Measurements from ENCODE around the gene AGTPBP1.

DNA sequence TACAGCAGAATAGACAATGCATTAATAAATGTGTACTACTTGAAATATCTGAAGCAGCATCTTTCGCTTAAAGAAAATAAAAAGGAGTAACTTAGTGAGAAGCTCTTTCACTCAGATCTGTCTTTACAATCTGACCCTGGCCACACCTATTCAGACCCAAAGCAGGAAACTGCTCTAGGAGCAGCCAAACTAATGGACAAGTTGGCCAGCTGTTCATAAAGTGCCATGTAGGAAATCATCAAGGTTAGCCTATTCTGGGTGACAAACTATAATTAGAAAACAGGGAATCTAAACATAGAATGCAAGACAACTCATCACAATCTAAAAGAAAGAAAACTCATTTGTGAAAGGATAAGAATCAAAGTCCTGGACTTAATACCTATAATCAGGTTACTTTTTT, 101.3 kb downstream of the AGTPBP1 start:
- TF ChIP-seq, protein P1, sequence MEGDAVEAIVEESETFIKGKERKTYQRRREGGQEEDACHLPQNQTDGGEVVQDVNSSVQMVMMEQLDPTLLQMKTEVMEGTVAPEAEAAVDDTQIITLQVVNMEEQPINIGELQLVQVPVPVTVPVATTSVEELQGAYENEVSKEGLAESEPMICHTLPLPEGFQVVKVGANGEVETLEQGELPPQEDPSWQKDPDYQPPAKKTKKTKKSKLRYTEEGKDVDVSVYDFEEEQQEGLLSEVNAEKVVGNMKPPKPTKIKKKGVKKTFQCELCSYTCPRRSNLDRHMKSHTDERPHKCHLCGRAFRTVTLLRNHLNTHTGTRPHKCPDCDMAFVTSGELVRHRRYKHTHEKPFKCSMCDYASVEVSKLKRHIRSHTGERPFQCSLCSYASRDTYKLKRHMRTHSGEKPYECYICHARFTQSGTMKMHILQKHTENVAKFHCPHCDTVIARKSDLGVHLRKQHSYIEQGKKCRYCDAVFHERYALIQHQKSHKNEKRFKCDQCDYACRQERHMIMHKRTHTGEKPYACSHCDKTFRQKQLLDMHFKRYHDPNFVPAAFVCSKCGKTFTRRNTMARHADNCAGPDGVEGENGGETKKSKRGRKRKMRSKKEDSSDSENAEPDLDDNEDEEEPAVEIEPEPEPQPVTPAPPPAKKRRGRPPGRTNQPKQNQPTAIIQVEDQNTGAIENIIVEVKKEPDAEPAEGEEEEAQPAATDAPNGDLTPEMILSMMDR (IDR thresholded peaks at IDR 0.05): no peak
- TF ChIP-seq POLR2A (IDR thresholded peaks at IDR 0.05): no peak
- no peak for TF ChIP-seq EP300 (IDR thresholded peaks at IDR 0.05)
